Measurements from ENCODE around the gene B3GLCT. TPM values are rescaled to one million over a fixed set of nuclear protein-coding genes. Genes with fewer than 3 reads are reported as not detected.

B3GLCT gene
- total and polyA plus RNA-seq, 2 of the 13 experiments (the other 11 are each of a cell fraction or from before 2014, with no cell fraction given), result 2.0 to 7.1 TPM

DNA sequence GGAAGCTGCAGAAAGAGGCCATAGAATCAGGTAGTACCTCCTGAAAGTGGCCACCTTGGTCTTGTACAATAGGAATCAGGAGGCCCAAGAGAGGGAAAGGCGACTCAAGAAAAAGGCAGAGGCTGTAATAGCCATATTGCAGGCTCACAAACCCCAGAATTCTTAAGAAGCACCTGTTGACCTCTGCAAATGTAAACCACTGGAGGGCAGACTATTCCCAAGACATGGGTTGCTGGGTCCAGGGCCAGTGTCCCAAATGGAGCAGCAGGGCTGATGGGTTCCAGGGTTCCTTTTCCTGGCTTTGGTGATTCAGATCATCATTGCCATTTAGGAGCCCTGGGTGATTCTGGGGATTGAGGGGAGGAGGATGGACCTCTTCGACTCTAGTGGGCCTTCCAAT lies 167.6 kb downstream of the B3GLCT start:
- Histone ChIP-seq H2AFZ (ENCODE audit: low read length) (no peak overlapping the region), H3K27me3 (ENCODE audit: control insufficient read depth in 1 of 2, insufficient read depth in 2 of 2, low read length in 2 of 2) (peaks cover 0 to 3% of the 10 kb centered on the region in 2 experiments; a peak in 1 of 5 replicates), H3K36me3 (replicated peaks in 1 of 2; ENCODE audit: control insufficient read depth in 1 of 2, insufficient read depth in 2 of 2, low read length in 2 of 2) (no peaks in the 10 kb centered on the region), H3K4me2 (ENCODE audit: low read depth, low read length) (no peak overlapping the region), H3K4me1 (ENCODE audit: insufficient read depth, low read length) (no peaks in the 10 kb centered on the region), H3K27ac (ENCODE audit: extremely low read length, insufficient read depth, low read length) (no peak overlapping the region), H3K9me3 (ENCODE audit: low read length) (no peaks in the 10 kb centered on the region), H4K20me1 (ENCODE audit: insufficient read depth, low read length) (no peaks in the 10 kb centered on the region), H3K4me3 (replicated peaks in 1 of 3; ENCODE audit: insufficient read depth in 1 of 3, low read depth in 2 of 3, low read length in 3 of 3) (no peak overlapping the region), H3K9ac (ENCODE audit: insufficient read depth, low read depth, low read length) (no peak overlapping the region), H3K79me2 (ENCODE audit: insufficient read depth, low read length) (no peaks in the 10 kb centered on the region)
- WGBS (ENCODE audit: low lambda C conversion rate), result 7% methylated on average over 2 of the region's 2 CpGs
- BruUV-seq (replicated peaks), result no TSS peak
- no peak for ATAC-seq
- POLR2A ChIA-PET, result no interaction called here
- FAIRE-seq, result no peak
- CTCF ChIA-PET (ENCODE audit: low intra/inter-chr PET ratio, low total read pairs), result no interaction called here
- intact Hi-C loops (cut with micrococcal nuclease; ENCODE audit: unreplicated experiment) (no loop called here), in situ Hi-C loops (cut with HindIII; ENCODE audit: extremely low pct_ligation_motif_present, low pct_unique_long_range_greater_than_20kb) (no loop called here)
- DNase-seq (ENCODE audit: low spot score), result no peak
- TF ChIP-seq ZNF776 (CRISPR knock-in tag; IDR thresholded peaks at IDR 0.05) (no peak), ZNF124 (CRISPR knock-in tag; IDR thresholded peaks at IDR 0.05) (no peak), ZNF75D (CRISPR knock-in tag; IDR thresholded peaks at IDR 0.05; ENCODE audit: borderline replicate concordance) (no peak), ZNF740 (CRISPR knock-in tag; IDR thresholded peaks at IDR 0.05) (no peak), EEA1 (CRISPR knock-in tag; IDR thresholded peaks at IDR 0.05; ENCODE audit: borderline replicate concordance) (no peak), KDM1A (CRISPR knock-in tag; IDR thresholded peaks at IDR 0.05) (no peak), MTF1 (CRISPR knock-in tag; IDR thresholded peaks at IDR 0.05) (no peak), ZNF562 (CRISPR knock-in tag; IDR thresholded peaks at IDR 0.05; ENCODE audit: borderline replicate concordance) (no peak), TP53 (CRISPR knock-in tag; conservative IDR thresholded peaks at IDR 0.05) (no peak), ZNF800 (CRISPR knock-in tag; IDR thresholded peaks at IDR 0.05) (no peak), REXO4 (CRISPR knock-in tag; IDR thresholded peaks at IDR 0.05; ENCODE audit: borderline replicate concordance) (no peak)
- TF ChIP-seq, protein P1, sequence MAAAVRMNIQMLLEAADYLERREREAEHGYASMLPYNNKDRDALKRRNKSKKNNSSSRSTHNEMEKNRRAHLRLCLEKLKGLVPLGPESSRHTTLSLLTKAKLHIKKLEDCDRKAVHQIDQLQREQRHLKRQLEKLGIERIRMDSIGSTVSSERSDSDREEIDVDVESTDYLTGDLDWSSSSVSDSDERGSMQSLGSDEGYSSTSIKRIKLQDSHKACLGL (CRISPR knock-in tag; IDR thresholded peaks at IDR 0.05), result no peak
